RWPE2 (cell line): ENCODE data around the gene SOCS6.

Experiments used
- ATAC-seq: fragments of 200-7000 bp; cut with Tn5 transposase; 3 replicates; pipeline ENCODE4 v1.9.1; 2021; ENCODE audit warnings: low read depth
- DNase-seq: peaks from one replicate; pipeline ENCODE4 v3.0.0-alpha.2; 2020; ENCODE audit warnings: low spot score
- H3K27ac ChIP-seq: fragments of 450-650 bp; 2 replicates; pipeline ENCODE4 v1.5.1; 2017; ENCODE audit warnings: mild to moderate bottlenecking; ENCODE audit not compliant: poor library complexity, severe bottlenecking
- H3K27me3 ChIP-seq: fragments of 250-450 bp; sonication (Bioruptor Pico); 2 replicates; pipeline ENCODE4 v1.5.1; 2021; ENCODE audit warnings: mild to moderate bottlenecking, moderate library complexity; ENCODE audit not compliant: insufficient read depth, poor library complexity, severe bottlenecking
- H3K36me3 ChIP-seq: fragments of 250-450 bp; sonication (Bioruptor Pico); 2 replicates; pipeline ENCODE4 v1.5.1; 2020; ENCODE audit warnings: low read depth, mild to moderate bottlenecking, moderate library complexity
- H3K4me1 ChIP-seq: fragments of 250-450 bp; sonication (Bioruptor Pico); 2 replicates; pipeline ENCODE4 v1.5.1; 2021; ENCODE audit warnings: mild to moderate bottlenecking, moderate library complexity; ENCODE audit not compliant: insufficient read depth, poor library complexity, severe bottlenecking
- H3K4me3 ChIP-seq: fragments of 250-450 bp; sonication (Bioruptor Pico); 2 replicates; pipeline ENCODE4 v1.5.1; 2021; ENCODE audit warnings: mild to moderate bottlenecking, moderate library complexity; ENCODE audit not compliant: severe bottlenecking
- H3K9me3 ChIP-seq: fragments of 250-450 bp; sonication (Bioruptor Pico); 2 replicates; pipeline ENCODE4 v1.5.1; 2021; ENCODE audit warnings: mild to moderate bottlenecking, moderate library complexity; ENCODE audit not compliant: severe bottlenecking
- CTCF ChIP-seq: fragments of 450-650 bp; IDR thresholded peaks from one replicate; pipeline ENCODE4 v1.5.1; 2017; ENCODE audit warnings: mild to moderate bottlenecking, moderate library complexity; ENCODE audit not compliant: poor library complexity, severe bottlenecking

Gene SOCS6

DNA sequence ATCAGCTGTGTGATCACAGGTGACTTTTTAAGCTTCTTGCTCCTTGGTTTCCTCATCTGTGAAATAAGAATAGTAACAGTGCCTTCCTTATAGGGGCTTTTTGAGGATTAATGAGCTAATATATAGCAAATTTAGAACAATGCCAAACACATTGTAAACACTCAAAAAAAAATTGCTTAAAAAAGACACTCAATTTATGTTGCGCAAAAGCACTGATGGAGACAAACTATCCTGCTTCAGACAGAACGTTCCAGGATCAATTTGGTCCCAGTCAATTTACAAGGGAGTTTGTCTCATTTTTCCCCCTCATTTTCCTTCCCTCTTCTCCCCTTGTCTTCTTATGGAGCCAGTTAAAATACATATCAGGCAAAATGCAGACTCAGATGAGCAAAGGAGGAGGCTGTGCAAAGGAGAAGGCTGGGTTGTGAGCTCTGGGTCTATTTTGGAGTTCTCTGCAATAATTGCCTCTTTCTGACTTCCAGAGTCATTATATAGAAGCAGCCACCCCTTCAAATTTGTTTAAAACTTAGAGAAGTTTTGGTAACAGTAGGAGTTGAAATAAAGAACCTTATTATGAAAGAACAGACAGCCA is 83.7 kb downstream of the SOCS6 start:
- no peak overlapping the region for H3K4me3 ChIP-seq
- H3K9me3 ChIP-seq: no peaks in the 10 kb centered on the region
- H3K36me3 ChIP-seq: no peaks in the 10 kb centered on the region
- DNase-seq: no peak
- no peaks in the 10 kb centered on the region for H3K27me3 ChIP-seq
- no peak for TF ChIP-seq CTCF
- H3K4me1 ChIP-seq: peaks cover 33% of the 10 kb centered on the region
- no peak for ATAC-seq
- H3K27ac ChIP-seq: peak overlapping the region; percentile 88

DNA sequence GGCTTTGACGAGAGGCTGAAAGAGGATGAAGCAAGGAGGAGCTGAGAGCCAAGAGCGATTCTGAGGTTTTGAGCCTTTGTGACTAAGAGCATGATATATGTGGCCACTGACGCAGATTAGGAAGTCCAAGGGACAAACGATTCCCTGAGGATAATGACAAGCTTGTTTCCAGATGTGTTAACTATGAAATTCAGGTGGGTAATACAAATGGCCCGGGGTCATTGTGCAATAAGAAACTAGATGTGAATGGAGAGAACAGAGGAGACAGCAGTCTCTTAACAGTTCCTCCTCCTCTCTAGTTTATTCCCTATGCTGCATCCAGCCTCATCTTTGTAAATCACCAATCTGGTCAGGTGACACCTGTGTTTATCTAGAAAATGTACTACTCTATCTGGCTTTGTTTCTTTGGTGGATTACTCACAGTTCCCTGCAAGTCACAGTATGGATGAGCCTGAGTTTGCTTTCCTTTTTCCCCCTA is 84.2 kb downstream of the SOCS6 start:
- Histone ChIP-seq H3K27me3 (no peaks in the 10 kb centered on the region), H3K4me3 (no peak overlapping the region), H3K4me1 (peaks cover 33% of the 10 kb centered on the region), H3K27ac (peak overlapping the region; percentile 88), H3K9me3 (no peaks in the 10 kb centered on the region), H3K36me3 (no peaks in the 10 kb centered on the region)
- TF ChIP-seq CTCF: no peak
- peak; percentile 85 for ATAC-seq
- DNase-seq: no peak

GRCh38 chr18:70374154-70374553 is 85.3 kb downstream of the SOCS6 start:
- TF ChIP-seq CTCF: no peak
- no peaks in the 10 kb centered on the region for H3K36me3 ChIP-seq
- H3K27me3 ChIP-seq: no peaks in the 10 kb centered on the region
- no peak overlapping the region for H3K4me3 ChIP-seq
- no peak for ATAC-seq
- H3K27ac ChIP-seq: peak overlapping the region; percentile 88
- H3K4me1 ChIP-seq: peaks cover 33% of the 10 kb centered on the region
- DNase-seq: no peak
- H3K9me3 ChIP-seq: no peaks in the 10 kb centered on the region

- Histone ChIP-seq H3K36me3 (no peaks in the 10 kb centered on the region), H3K27me3 (no peaks in the 10 kb centered on the region), H3K27ac (no peak overlapping the region), H3K4me1 (peaks cover 27% of the 10 kb centered on the region), H3K9me3 (no peaks in the 10 kb centered on the region), H3K4me3 (no peak overlapping the region)
- DNase-seq (no peak), ATAC-seq (no peak)
- no peak for TF ChIP-seq CTCF
These were observed 87.5 kb downstream of the SOCS6 start for GRCh38 chr18:70376137-70376913.

DNA sequence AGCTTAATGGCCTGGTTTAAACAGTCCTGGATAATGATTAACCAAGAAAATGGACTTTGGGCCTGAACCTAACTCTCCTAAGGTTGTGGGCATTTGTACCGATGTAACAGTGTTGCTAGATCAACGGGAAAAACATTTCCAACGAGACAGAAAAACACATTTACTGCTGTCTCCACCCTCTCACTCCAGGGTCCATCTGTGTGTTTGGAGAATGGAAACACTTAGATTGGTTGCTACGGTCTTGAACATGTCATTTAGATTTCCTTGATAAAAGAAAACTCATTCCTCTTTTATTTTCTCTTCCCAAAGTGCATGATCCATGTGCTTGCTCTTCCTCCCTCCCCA is 88.0 kb downstream of the SOCS6 start:
- H3K9me3 ChIP-seq: no peaks in the 10 kb centered on the region
- peaks cover 21% of the 10 kb centered on the region for H3K4me1 ChIP-seq
- no peak overlapping the region for H3K27ac ChIP-seq
- no peaks in the 10 kb centered on the region for H3K36me3 ChIP-seq
- DNase-seq (no peak), ATAC-seq (no peak)
- no peak for TF ChIP-seq CTCF
- no peaks in the 10 kb centered on the region for H3K27me3 ChIP-seq
- H3K4me3 ChIP-seq: no peak overlapping the region
